ENCODE measurements around the gene CAPN14.

The CAPN14 gene

GRCh38 chr2:31241625-31242270 is 24.4 kb upstream of the CAPN14 start (continued):
- TF ChIP-seq BCL6B (tag by site-specific recombination; IDR thresholded peaks at IDR 0.05) = no peak
- TF ChIP-seq ZNF324 (tag by site-specific recombination; IDR thresholded peaks at IDR 0.05) = no peak

GRCh38 chr2:31240381-31241365 is 23.4 kb upstream of the CAPN14 start:
- H3K4me3 ChIP-seq (ENCODE audit: low read depth, low read length) = no peak overlapping the region
- H3K9me3 ChIP-seq (ENCODE audit: control insufficient read depth, insufficient read depth, low read depth, low read length) = no peaks in the 10 kb centered on the region
- no peaks in the 10 kb centered on the region for H3K4me1 ChIP-seq (ENCODE audit: control insufficient read depth, insufficient read depth, low read length)
- ChIA-PET POLR2A (no interaction called here), CTCF (no interaction called here)
- peaks cover 0 to 9% of the 10 kb centered on the region in 2 experiments; a peak in 2 of 3 replicates for H3K36me3 ChIP-seq (ENCODE audit: control insufficient read depth in 2 of 2, insufficient read depth in 1 of 2, low read length in 2 of 2)
- TF ChIP-seq ZNF785 (tag by site-specific recombination; IDR thresholded peaks at IDR 0.05) (no peak), ZNF184 (tag by site-specific recombination; IDR thresholded peaks at IDR 0.05) (no peak)
- no peak overlapping the region for H3K27ac ChIP-seq (ENCODE audit: extremely low read depth, low read depth, low read length)

GRCh38 chr2:31239593-31240177 is 22.4 kb upstream of the CAPN14 start:
- 0 out of 2 replicates have a peak, but pooled peaks cover 2% of the 10 kb centered on the region for H3K4me1 ChIP-seq (ENCODE audit: control insufficient read depth, insufficient read depth, low read length)
- POLR2A ChIA-PET = no interaction called here
- no peak overlapping the region for H3K27ac ChIP-seq (ENCODE audit: extremely low read depth, low read depth, low read length)
- TF ChIP-seq ZBTB20 (tag by site-specific recombination; IDR thresholded peaks at IDR 0.05) (no peak), ZNF792 (tag by site-specific recombination; IDR thresholded peaks at IDR 0.05) (no peak), ZNF16 (tag by site-specific recombination; IDR thresholded peaks at IDR 0.05; ENCODE audit: low read depth) (no peak), ZNF510 (tag by site-specific recombination; IDR thresholded peaks at IDR 0.05; ENCODE audit: insufficient replicate concordance) (no peak), ZNF112 (tag by site-specific recombination; IDR thresholded peaks at IDR 0.05) (no peak), KLF16 (tag by site-specific recombination; IDR thresholded peaks at IDR 0.05) (no peak), MZF1 (tag by site-specific recombination; IDR thresholded peaks at IDR 0.05; ENCODE audit: borderline replicate concordance) (no peak), ZNF555 (tag by site-specific recombination; conservative IDR thresholded peaks at IDR 0.05) (no peak), ZNF394 (tag by site-specific recombination; IDR thresholded peaks at IDR 0.05; ENCODE audit: borderline replicate concordance) (no peak), ZNF654 (tag by site-specific recombination; IDR thresholded peaks at IDR 0.05; ENCODE audit: low read depth) (no peak), ZNF473 (tag by site-specific recombination; IDR thresholded peaks at IDR 0.05) (no peak), ZSCAN18 (tag by site-specific recombination; IDR thresholded peaks at IDR 0.05) (no peak), KLF17 (tag by site-specific recombination; IDR thresholded peaks at IDR 0.05) (no peak), ZNF501 (tag by site-specific recombination; IDR thresholded peaks at IDR 0.05) (no peak), ZNF248 (tag by site-specific recombination; IDR thresholded peaks at IDR 0.05) (no peak), ZBTB49 (tag by site-specific recombination; IDR thresholded peaks at IDR 0.05; ENCODE audit: low read depth) (no peak)
- peaks cover 0 to 8% of the 10 kb centered on the region in 2 experiments; a peak in 2 of 3 replicates for H3K36me3 ChIP-seq (ENCODE audit: control insufficient read depth in 2 of 2, insufficient read depth in 1 of 2, low read length in 2 of 2)
- no peak overlapping the region for H3K4me3 ChIP-seq (ENCODE audit: low read depth, low read length)
- H3K9me3 ChIP-seq (ENCODE audit: control insufficient read depth, insufficient read depth, low read depth, low read length) = no peaks in the 10 kb centered on the region
- CTCF ChIA-PET = no interaction called here
